Chondrocyte (in vitro differentiated cells): ENCODE results near the gene CINP. TPM values are rescaled to one million over a fixed set of nuclear protein-coding genes. Genes with fewer than 3 reads are reported as not detected.

Experiments used
- DNase-seq: peaks from one replicate; pipeline ENCODE4 v3.0.0; 2021; ENCODE audit warnings: mixed read lengths, low spot score
- H3K27ac Mint-ChIP-seq: one replicate; pipeline ENCODE4 v1.8.0; 2021; ENCODE audit warnings: mild to moderate bottlenecking, moderate library complexity, mixed read lengths; ENCODE audit not compliant: unreplicated experiment
- H3K27me3 Mint-ChIP-seq: 2 replicates; pipeline ENCODE4 v1.8.0; 2021; ENCODE audit warnings: low read depth, mixed read lengths
- H3K36me3 Mint-ChIP-seq: 2 replicates; pipeline ENCODE4 v1.8.0; 2021; ENCODE audit warnings: low read depth, mixed read lengths
- H3K4me1 Mint-ChIP-seq: 2 replicates; pipeline ENCODE4 v1.8.0; 2021; ENCODE audit warnings: low read depth, mild to moderate bottlenecking, mixed read lengths
- H3K4me3 Mint-ChIP-seq: one replicate; pipeline ENCODE4 v1.8.0; 2021; ENCODE audit warnings: mild to moderate bottlenecking, moderate library complexity, mixed read lengths; ENCODE audit not compliant: unreplicated experiment
- H3K9me3 Mint-ChIP-seq: 2 replicates; pipeline ENCODE4 v1.8.0; 2021; ENCODE audit warnings: low read depth, mixed read lengths
- total RNA-seq: library from RNA; stranded (reverse); gene quantifications from 3 replicates; pipeline ENCODE4 v1.2.1, GENCODE V29; 2021
- TF ChIP-seq, protein P1 (sequence below): fragments of 200-600 bp; sonication (generic); IDR thresholded peaks from 2 replicates; pipeline ENCODE4 v1.5.0; 2021; ENCODE audit warnings: antibody characterized with exemption, mild to moderate bottlenecking, moderate library complexity

Gene CINP
- total RNA-seq, 1 donor from 2014 or later, result 26.8 TPM

DNA sequence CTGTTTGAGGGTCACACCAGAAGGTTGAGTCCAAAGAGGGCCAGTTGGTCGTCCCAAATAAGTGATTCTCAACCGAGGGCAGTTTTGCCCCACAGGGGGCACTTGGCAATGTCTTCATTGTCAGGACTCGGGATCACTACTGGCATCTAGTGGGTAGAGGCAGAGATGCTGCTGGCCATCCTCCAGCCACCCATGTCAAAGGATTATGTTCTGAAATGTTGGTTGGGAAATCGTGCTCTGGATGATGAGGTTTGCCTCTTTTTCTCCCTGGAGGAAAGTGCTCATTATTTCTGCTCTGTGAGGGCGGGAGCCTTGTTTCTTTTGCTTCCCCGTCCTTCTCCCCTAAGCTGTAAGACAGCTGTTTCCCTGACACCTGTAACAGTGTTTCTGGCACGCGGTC, 39.6 kb downstream of the CINP start:
- no peak overlapping the region for H3K4me3 Mint-ChIP-seq
- H3K27ac Mint-ChIP-seq, result peak overlapping the region; percentile 11

DNA sequence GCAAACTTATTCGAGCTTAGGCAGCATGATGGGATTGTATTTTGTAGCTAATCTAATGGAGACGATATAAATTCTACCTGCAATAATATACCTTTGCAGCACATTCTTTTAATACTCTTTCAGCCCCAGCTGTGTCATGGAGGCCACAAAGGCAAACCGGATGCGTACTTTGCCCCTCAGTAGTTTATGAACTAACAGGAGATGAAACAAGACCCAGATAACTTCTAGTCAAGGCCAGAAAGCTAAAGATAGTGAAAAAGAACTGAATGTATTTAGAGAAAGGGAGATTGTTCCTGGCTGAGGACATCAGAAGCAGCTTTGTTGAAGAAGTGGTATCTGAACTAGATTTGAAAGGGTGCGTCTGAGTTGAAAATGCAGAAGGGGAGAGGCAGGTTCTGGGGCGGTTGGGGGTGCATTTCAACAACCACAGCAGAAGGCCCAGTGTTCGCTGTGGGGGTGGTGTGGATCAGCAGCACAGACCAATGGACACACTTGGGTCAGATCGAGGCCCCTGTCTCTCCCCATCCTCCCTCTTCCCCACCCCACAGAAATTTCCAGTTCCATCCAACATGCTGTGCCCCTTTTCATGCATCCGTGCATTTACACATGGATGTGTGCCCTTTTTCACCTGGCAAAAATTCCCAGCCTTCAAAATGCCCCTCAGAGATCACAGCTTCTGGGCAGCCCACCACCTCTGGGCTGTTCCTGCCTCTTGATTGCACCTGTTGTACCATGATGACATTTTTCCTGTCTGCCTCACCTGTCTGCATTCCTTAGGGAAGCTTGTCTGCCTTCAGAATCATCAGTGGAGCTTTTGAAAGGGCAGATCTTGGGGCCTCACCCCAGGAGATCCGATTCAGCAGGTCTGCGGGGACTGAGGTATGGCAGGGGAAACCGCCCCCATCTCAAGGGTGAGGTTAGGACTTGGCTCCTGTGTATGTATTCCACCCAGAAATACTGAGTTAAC, 41.0 kb downstream of the CINP start:
- H3K27me3 Mint-ChIP-seq, result no peaks in the 10 kb centered on the region
- H3K36me3 Mint-ChIP-seq, result no peaks in the 10 kb centered on the region
- no peaks in the 10 kb centered on the region for H3K9me3 Mint-ChIP-seq
- peaks cover 38% of the 10 kb centered on the region for H3K4me1 Mint-ChIP-seq
- no peak overlapping the region for H3K4me3 Mint-ChIP-seq
- peak overlapping the region; percentile 20 for H3K27ac Mint-ChIP-seq
- no peak for DNase-seq
- TF ChIP-seq, protein P1, sequence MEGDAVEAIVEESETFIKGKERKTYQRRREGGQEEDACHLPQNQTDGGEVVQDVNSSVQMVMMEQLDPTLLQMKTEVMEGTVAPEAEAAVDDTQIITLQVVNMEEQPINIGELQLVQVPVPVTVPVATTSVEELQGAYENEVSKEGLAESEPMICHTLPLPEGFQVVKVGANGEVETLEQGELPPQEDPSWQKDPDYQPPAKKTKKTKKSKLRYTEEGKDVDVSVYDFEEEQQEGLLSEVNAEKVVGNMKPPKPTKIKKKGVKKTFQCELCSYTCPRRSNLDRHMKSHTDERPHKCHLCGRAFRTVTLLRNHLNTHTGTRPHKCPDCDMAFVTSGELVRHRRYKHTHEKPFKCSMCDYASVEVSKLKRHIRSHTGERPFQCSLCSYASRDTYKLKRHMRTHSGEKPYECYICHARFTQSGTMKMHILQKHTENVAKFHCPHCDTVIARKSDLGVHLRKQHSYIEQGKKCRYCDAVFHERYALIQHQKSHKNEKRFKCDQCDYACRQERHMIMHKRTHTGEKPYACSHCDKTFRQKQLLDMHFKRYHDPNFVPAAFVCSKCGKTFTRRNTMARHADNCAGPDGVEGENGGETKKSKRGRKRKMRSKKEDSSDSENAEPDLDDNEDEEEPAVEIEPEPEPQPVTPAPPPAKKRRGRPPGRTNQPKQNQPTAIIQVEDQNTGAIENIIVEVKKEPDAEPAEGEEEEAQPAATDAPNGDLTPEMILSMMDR, result no peak

More for the DNA sequence above, 39.6 kb downstream of the CINP start:
- H3K4me1 Mint-ChIP-seq, result peaks cover 26% of the 10 kb centered on the region
- no peaks in the 10 kb centered on the region for H3K36me3 Mint-ChIP-seq
- TF ChIP-seq, protein P1, result peak; percentile 85
- H3K9me3 Mint-ChIP-seq, result no peaks in the 10 kb centered on the region
- no peak for DNase-seq
- H3K27me3 Mint-ChIP-seq, result no peaks in the 10 kb centered on the region

DNA sequence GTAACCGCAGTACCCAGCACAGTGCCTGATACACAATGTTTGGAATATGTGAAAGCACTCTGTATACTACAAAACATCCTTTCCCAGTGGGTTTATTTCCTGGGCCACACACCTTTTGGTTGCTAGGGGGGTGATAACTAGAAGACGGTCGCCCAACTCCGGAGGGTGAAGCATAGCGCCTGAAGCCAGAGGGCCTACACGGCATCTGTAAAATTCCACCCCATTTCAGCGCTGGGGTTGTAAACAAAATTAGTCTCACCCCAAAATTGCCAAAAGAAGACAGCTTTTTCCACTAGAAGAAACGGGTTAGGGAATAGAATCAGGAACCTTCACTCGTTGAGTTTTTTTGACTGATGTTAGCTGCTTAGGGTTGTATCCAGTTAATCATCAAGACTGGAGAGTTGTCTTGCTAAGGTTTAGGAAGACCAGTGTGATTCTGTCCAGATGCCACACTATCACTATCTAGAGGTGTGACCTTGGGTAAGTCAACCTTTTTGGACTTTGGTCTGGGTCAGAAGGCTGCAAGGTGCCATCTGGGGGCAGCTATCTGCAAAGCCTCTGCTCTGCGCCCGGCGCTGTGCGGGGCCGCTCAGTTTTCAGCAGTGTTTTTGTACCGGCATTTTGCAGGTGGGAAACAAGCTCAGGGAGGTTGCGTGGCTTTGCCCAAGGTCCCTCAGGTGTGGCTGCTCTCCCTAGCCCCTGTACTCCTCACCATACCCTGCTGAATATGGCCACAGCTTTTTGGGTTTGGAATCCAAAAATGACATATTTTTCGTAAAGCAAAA, 41.8 kb downstream of the CINP start:
- no peak for DNase-seq
- TF ChIP-seq, protein P1, result no peak
- Mint-ChIP-seq H3K4me3 (peak overlapping the region; percentile 82), H3K36me3 (no peaks in the 10 kb centered on the region), H3K27ac (no peak overlapping the region), H3K27me3 (no peaks in the 10 kb centered on the region), H3K4me1 (peaks cover 47% of the 10 kb centered on the region), H3K9me3 (no peaks in the 10 kb centered on the region)

DNA sequence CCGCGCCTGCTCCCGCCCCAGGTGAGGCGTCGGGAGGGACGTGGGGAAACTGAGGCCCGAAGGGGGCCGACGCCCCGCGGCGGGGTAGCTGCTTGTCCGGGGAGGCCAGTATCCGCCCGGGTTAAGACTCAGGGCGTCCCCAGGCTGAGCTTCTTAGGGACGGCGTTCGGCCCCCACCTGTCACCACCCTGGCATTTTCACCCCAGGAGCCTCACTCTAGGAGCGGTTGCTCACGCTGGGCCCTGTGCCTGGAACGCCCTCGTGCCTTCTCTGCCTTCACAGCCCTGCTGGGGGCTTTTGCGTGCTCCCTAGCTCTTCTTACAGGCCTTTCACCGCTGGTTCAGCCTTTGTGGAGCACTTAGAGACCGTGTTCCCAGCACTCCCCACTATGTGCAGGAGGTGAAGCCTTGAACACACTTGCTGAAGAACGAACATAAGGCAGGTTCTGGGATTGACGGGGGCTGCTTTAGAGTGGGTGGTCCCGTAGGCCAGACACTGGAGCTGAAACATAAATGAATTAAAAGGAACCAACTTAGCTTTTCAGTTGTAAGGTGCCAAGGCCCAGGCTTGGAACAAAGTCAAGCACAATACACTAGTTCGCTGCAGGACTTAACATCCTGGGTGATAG, 42.5 kb downstream of the CINP start:
- Mint-ChIP-seq H3K4me3 (peak overlapping the region; percentile 82), H3K27ac (peak overlapping the region; percentile 95), H3K9me3 (no peaks in the 10 kb centered on the region), H3K4me1 (peaks cover 53% of the 10 kb centered on the region), H3K27me3 (no peaks in the 10 kb centered on the region), H3K36me3 (no peaks in the 10 kb centered on the region)
- no peak for DNase-seq
- TF ChIP-seq, protein P1, result no peak
